ENCODE results near the gene SCARB2. TPM values are rescaled to one million over a fixed set of nuclear protein-coding genes. Genes with fewer than 3 reads are reported as not detected.

Gene SCARB2
- total RNA-seq, 2 donors from 2014 or later: 156 to 164 TPM

DNA sequence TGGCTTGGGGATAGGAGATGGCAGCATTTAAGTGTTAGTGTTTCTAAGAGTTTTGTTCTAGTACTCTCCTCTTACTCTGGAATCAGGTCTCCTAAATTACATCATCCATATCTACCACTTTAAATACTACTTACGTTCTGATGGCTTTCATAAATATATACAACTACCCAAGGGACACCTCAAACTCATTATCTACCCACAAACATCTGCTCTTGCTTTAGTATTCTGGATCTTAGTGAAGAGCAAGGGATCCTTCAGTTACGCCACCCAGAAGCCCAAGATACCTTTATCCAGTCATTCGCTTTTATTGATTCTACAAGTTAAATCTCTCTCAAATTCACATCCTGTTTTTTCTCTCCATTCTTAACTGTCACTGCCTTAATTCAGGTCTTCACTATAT lies 72.4 kb downstream of the SCARB2 start:
- H3K27me3 ChIP-seq: no peaks in the 10 kb centered on the region
- H3K9me3 ChIP-seq: no peaks in the 10 kb centered on the region
- TF ChIP-seq, protein P1, sequence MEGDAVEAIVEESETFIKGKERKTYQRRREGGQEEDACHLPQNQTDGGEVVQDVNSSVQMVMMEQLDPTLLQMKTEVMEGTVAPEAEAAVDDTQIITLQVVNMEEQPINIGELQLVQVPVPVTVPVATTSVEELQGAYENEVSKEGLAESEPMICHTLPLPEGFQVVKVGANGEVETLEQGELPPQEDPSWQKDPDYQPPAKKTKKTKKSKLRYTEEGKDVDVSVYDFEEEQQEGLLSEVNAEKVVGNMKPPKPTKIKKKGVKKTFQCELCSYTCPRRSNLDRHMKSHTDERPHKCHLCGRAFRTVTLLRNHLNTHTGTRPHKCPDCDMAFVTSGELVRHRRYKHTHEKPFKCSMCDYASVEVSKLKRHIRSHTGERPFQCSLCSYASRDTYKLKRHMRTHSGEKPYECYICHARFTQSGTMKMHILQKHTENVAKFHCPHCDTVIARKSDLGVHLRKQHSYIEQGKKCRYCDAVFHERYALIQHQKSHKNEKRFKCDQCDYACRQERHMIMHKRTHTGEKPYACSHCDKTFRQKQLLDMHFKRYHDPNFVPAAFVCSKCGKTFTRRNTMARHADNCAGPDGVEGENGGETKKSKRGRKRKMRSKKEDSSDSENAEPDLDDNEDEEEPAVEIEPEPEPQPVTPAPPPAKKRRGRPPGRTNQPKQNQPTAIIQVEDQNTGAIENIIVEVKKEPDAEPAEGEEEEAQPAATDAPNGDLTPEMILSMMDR (IDR thresholded peaks at IDR 0.05): no peak
- no peak overlapping the region for H3K9ac ChIP-seq (ENCODE audit: low read depth in 2 of 2, low read length in 2 of 2)
- intact Hi-C loops (cut with DNase I): no loop called here
- H3K27ac ChIP-seq: no peak overlapping the region
- no peaks in the 10 kb centered on the region for H3K4me1 ChIP-seq
- no peak overlapping the region for H3K4me3 ChIP-seq
- peaks cover 6% of the 10 kb centered on the region for H3K36me3 ChIP-seq
- DNase-seq: no peak

DNA sequence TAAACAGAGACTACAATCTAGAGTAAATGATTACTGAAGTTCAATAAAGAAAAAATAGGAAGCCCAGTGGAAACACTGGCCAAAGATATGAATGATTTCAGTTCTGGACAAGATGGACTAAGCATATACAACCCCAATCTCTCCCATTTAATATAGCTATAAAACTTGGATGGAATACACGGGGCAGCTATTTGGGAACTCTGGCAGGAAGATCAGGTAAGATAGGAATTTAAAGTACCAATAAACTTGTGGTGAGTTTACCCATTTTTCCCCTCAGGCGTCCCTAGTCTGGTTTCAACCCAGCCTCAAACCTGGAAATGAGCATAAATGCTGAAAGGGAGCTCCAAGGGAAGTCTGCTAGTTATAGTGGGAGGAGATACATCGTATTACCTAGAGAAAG lies 85.9 kb downstream of the SCARB2 start:
- Histone ChIP-seq H3K27ac (no peak overlapping the region), H3K27me3 (no peaks in the 10 kb centered on the region), H3K9me3 (no peaks in the 10 kb centered on the region), H3K4me3 (no peak overlapping the region), H3K9ac (ENCODE audit: low read depth in 2 of 2, low read length in 2 of 2) (no peak overlapping the region), H3K36me3 (no peaks in the 10 kb centered on the region), H3K4me1 (no peaks in the 10 kb centered on the region)
- TF ChIP-seq, protein P1 (IDR thresholded peaks at IDR 0.05): no peak
- intact Hi-C loops (cut with DNase I): no loop called here
- no peak for DNase-seq

DNA sequence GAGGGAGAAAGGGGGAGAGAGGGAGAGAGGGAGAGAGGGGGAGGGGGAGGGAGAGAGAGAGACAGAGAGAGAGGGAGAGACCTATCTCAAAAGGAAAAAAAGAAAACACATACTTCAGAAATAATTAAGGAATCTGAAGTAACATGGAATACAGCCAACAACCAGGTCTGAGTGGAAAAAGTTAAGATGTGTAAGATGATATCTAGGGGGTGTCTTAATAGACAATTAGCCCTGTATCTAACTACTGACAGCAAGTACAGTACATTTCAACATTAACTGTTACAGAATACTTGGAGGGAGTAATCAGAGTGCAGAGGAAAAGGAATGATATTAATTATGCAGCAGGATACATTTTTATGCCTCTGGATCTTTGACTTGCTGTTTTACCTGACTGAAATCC lies 87.8 kb downstream of the SCARB2 start:
- no peak for DNase-seq
- Histone ChIP-seq H3K4me1 (no peaks in the 10 kb centered on the region), H3K27me3 (no peaks in the 10 kb centered on the region), H3K9me3 (no peaks in the 10 kb centered on the region), H3K4me3 (no peak overlapping the region), H3K9ac (ENCODE audit: low read depth in 2 of 2, low read length in 2 of 2) (no peak overlapping the region), H3K27ac (no peak overlapping the region), H3K36me3 (no peaks in the 10 kb centered on the region)
- intact Hi-C loops (cut with DNase I): no loop called here
- TF ChIP-seq, protein P1 (IDR thresholded peaks at IDR 0.05): no peak

DNA sequence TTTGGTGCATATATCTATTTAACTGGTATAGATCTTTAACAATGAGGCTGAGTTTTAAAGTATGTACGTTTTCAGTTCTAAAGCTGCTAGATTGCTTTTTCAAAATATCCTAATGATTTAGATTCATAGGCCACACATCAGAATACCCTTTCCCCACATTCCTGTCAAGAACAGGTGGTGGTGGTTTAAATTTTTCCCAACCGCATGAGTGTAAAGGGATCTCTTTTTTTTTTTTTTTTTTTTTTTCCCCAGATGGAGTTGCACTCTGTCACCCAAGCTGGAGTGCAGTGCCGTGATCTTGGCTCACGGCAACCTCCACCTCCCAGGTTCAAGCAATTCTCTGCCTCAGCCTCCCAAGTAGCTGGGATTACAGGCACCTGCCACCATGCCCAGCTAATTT lies 93.4 kb downstream of the SCARB2 start:
- TF ChIP-seq, protein P1 (IDR thresholded peaks at IDR 0.05): no peak
- DNase-seq: no peak
- Histone ChIP-seq H3K36me3 (peaks cover 8% of the 10 kb centered on the region), H3K27ac (no peak overlapping the region), H3K9me3 (no peaks in the 10 kb centered on the region), H3K27me3 (no peaks in the 10 kb centered on the region), H3K4me3 (no peak overlapping the region), H3K9ac (ENCODE audit: low read depth in 2 of 2, low read length in 2 of 2) (no peak overlapping the region), H3K4me1 (no peaks in the 10 kb centered on the region)
- intact Hi-C loops (cut with DNase I): no loop called here

DNA sequence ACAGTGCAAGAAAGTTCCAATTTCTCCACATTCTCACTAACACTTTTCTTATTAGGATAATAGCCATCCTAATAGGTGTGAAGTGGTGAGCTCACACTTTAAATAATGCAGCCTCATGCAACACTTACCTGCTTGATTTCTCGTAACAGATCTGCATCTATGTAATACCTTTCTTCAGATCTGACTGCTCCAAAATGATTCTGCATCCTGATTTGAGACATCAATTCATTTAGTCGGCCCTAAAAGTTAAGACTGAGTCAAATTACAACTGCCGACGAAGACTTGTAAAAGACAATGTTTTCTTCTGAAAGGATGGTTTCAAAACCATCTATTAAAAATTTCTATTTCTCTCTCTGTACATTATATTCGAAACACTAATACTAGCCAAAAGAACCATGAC lies 96.1 kb downstream of the SCARB2 start:
- DNase-seq: no peak
- Histone ChIP-seq H3K36me3 (peaks cover 8% of the 10 kb centered on the region), H3K27ac (no peak overlapping the region), H3K4me3 (no peak overlapping the region), H3K9ac (ENCODE audit: low read depth in 2 of 2, low read length in 2 of 2) (no peak overlapping the region), H3K9me3 (no peaks in the 10 kb centered on the region), H3K4me1 (no peaks in the 10 kb centered on the region), H3K27me3 (no peaks in the 10 kb centered on the region)
- TF ChIP-seq, protein P1 (IDR thresholded peaks at IDR 0.05): no peak
- intact Hi-C loops (cut with DNase I): no loop called here

DNA sequence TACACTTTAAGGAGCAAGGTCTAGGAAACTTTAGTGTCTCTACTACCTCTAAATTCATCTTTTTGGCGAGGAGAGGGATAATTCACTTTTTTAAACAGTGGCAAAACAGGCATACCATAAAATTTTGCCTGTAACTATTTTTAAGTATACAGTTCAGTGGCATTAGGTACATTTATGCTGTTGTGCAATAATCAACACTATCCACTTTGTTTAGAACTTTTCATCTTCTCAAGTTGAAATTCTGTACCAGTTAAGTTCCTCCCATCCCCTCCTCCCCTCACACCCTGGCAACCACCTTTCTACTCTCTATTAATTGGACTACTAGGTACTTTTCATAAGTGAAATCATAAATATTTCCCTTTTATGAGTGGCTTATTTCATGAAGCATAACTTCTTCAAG lies 96.8 kb downstream of the SCARB2 start:
- H3K27me3 ChIP-seq: no peaks in the 10 kb centered on the region
- H3K36me3 ChIP-seq: peaks cover 8% of the 10 kb centered on the region
- H3K9ac ChIP-seq (ENCODE audit: low read depth in 2 of 2, low read length in 2 of 2): no peak overlapping the region
- no peak overlapping the region for H3K4me3 ChIP-seq
- H3K27ac ChIP-seq: no peak overlapping the region
- TF ChIP-seq, protein P1 (IDR thresholded peaks at IDR 0.05): no peak
- intact Hi-C loops (cut with DNase I): no loop called here
- H3K9me3 ChIP-seq: no peaks in the 10 kb centered on the region
- no peaks in the 10 kb centered on the region for H3K4me1 ChIP-seq
- no peak for DNase-seq
